ENCODE results near the gene DLG1. TPM values are rescaled to one million over a fixed set of nuclear protein-coding genes. Genes with fewer than 3 reads are reported as not detected.
"Not testable (repeated sequence)": the region's sequence is repeated elsewhere in the genome, so short reads cannot be mapped to it uniquely, and the experiment has no call there.

The DLG1 gene
- total RNA-seq, 1 donor from 2014 or later: 62.1 TPM

DNA sequence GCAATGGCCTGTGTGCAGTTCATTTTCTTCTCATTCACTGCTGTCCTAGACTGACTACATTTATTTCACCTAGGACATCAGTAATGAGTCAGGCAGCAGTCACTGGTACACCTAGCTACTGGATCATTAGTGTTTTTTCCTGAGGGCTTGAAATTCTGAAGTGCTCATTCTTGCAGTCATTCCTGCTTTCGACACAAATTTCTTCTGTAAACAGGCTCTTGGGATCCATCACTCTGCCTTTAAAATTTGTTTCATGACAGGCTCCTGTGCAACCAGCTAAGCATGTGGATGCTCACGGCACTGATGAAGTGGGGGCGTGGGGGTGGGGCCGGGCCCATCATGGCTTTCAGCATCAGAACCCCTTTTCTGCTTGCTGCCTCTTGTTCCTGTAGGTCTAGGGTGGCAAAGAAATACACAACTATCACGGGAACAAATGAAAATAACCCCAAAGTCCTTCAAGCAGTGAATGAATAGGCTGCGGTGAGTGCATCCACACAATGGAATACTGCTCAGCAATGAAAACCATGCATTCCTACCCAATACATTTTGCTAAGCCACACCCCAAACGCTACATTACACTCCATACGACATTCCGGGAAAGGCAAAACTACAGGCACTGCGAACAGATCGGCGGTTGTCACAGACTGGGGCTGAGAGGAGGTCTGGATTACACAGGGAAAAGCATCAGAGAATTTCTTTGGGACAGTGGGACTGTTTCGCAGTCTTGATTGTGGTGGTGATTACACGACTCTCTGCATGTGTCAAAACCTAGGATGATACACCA lies 259.5 kb downstream of the DLG1 start:
- Histone ChIP-seq H3K27ac (ENCODE audit: low read depth, low read length) (no peak overlapping the region), H3K9ac (ENCODE audit: low read depth in 1 of 3, low read length in 3 of 3) (peak overlapping the region in 1 of 3 donors; percentile 8), H3K27me3 (ENCODE audit: control insufficient read depth in 3 of 3, insufficient read depth in 3 of 3, low read length in 3 of 3) (peaks cover 9 to 22% (median 20%) of the 10 kb centered on the region in 3 donors), H3K36me3 (ENCODE audit: control insufficient read depth in 3 of 3, insufficient read depth in 3 of 3, low read length in 3 of 3) (peaks cover 0 to 4% (median under 1%) of the 10 kb centered on the region in 3 donors), H3K4me1 (ENCODE audit: control insufficient read depth in 3 of 3, insufficient read depth in 3 of 3, low read length in 3 of 3) (no peaks in the 10 kb centered on the region), H3K4me3 (ENCODE audit: low read length in 3 of 3) (no peak overlapping the region), H3K9me3 (ENCODE audit: control insufficient read depth in 3 of 3, low read length in 3 of 3) (no peaks in the 10 kb centered on the region)

GRCh38 chr3:197035577-197035976 lies 262.8 kb downstream of the DLG1 start:
- Histone ChIP-seq H3K27me3 (ENCODE audit: control insufficient read depth in 3 of 3, insufficient read depth in 3 of 3, low read length in 3 of 3) (peaks cover 12 to 28% (median 24%) of the 10 kb centered on the region in 3 donors), H3K4me1 (ENCODE audit: control insufficient read depth in 3 of 3, insufficient read depth in 3 of 3, low read length in 3 of 3) (peaks cover 8 to 12% (median 8%) of the 10 kb centered on the region in 3 donors), H3K9me3 (ENCODE audit: control insufficient read depth in 3 of 3, low read length in 3 of 3) (no peaks in the 10 kb centered on the region), H3K9ac (ENCODE audit: low read depth in 1 of 3, low read length in 3 of 3) (no peak overlapping the region), H3K4me3 (ENCODE audit: low read length in 3 of 3) (no peak overlapping the region), H3K27ac (ENCODE audit: low read depth, low read length) (no peak overlapping the region), H3K36me3 (ENCODE audit: control insufficient read depth in 3 of 3, insufficient read depth in 3 of 3, low read length in 3 of 3) (no peaks in the 10 kb centered on the region)

- H3K27ac ChIP-seq (ENCODE audit: low read depth, low read length); H3K4me3 ChIP-seq (ENCODE audit: low read length in 3 of 3); H3K9ac ChIP-seq (ENCODE audit: low read depth in 1 of 3, low read length in 3 of 3); H3K9me3 ChIP-seq (ENCODE audit: control insufficient read depth in 3 of 3, low read length in 3 of 3); H3K36me3 ChIP-seq (ENCODE audit: control insufficient read depth in 3 of 3, insufficient read depth in 3 of 3, low read length in 3 of 3): not testable (repeated sequence)
- peaks cover 8 to 15% (median 8%) of the 10 kb centered on the region in 3 donors for H3K4me1 ChIP-seq (ENCODE audit: control insufficient read depth in 3 of 3, insufficient read depth in 3 of 3, low read length in 3 of 3)
- peaks cover 14 to 30% (median 30%) of the 10 kb centered on the region in 3 donors for H3K27me3 ChIP-seq (ENCODE audit: control insufficient read depth in 3 of 3, insufficient read depth in 3 of 3, low read length in 3 of 3)
These were observed 263.6 kb downstream of the DLG1 start for GRCh38 chr3:197034778-197035177.

GRCh38 chr3:197033764-197034163 lies 264.6 kb downstream of the DLG1 start:
- H3K4me1 ChIP-seq (ENCODE audit: control insufficient read depth in 3 of 3, insufficient read depth in 3 of 3, low read length in 3 of 3): peaks cover 8 to 15% (median 8%) of the 10 kb centered on the region in 3 donors
- peaks cover 15 to 39% (median 35%) of the 10 kb centered on the region in 3 donors for H3K27me3 ChIP-seq (ENCODE audit: control insufficient read depth in 3 of 3, insufficient read depth in 3 of 3, low read length in 3 of 3)
- H3K27ac ChIP-seq (ENCODE audit: low read depth, low read length); H3K36me3 ChIP-seq (ENCODE audit: control insufficient read depth in 3 of 3, insufficient read depth in 3 of 3, low read length in 3 of 3); H3K9ac ChIP-seq (ENCODE audit: low read depth in 1 of 3, low read length in 3 of 3); H3K9me3 ChIP-seq (ENCODE audit: control insufficient read depth in 3 of 3, low read length in 3 of 3); H3K4me3 ChIP-seq (ENCODE audit: low read length in 3 of 3): not testable (repeated sequence)

DNA sequence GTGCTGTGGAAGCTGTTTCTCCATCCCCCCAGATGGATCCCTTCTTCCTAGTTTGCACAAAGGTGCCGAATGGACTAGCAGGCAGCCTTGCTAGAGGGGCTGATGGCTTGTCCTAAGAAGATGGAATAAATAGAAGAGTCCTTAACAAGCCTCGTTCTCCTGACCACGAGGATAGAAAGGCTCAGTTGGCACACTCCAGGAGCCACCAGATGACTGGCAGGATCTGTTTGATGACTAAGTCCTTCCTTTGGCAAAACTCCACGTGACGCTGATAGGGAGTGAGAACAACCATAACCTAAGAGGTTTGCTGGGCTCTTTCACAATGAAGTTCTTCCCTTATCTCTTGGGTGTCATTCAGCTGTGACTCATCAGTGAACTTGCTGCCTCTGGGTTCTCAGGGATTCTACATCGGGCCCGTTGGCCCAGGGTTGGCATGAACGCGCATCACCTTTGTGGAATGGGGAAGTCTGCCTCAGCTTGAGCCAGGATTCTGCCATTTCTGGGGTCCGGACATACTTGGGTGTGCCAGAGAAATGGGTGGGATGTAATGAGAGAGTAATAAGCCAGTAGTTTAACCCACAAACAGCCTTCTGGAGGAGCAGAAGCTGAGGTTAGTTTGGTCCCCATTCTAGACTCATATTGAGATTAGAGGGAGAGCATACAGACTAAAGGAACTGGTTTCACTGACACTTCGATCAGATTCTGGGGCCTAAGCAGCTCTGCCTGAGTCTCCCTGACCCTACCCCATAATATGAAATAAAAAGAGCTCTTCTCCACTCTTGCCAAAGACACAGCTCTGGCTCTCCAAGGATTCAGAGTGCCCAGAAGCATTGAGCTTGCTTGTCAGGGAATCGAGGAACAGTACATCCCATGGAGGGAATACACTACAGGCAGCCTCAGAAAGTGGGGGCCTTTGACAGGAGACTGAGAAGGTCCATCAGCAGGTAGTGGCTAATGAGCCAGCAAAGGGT lies 266.8 kb downstream of the DLG1 start:
- peaks cover 8 to 15% (median 8%) of the 10 kb centered on the region in 3 donors for H3K4me1 ChIP-seq (ENCODE audit: control insufficient read depth in 3 of 3, insufficient read depth in 3 of 3, low read length in 3 of 3)
- H3K27me3 ChIP-seq (ENCODE audit: control insufficient read depth in 3 of 3, insufficient read depth in 3 of 3, low read length in 3 of 3): peaks cover 14 to 36% (median 31%) of the 10 kb centered on the region in 3 donors
- H3K9me3 ChIP-seq (ENCODE audit: control insufficient read depth in 3 of 3, low read length in 3 of 3): no peaks in the 10 kb centered on the region
- H3K4me3 ChIP-seq (ENCODE audit: low read length in 3 of 3): no peak overlapping the region
- no peak overlapping the region for H3K9ac ChIP-seq (ENCODE audit: low read depth in 1 of 3, low read length in 3 of 3)
- H3K27ac ChIP-seq (ENCODE audit: low read depth, low read length): peak overlapping the region; percentile 15
- no peaks in the 10 kb centered on the region for H3K36me3 ChIP-seq (ENCODE audit: control insufficient read depth in 3 of 3, insufficient read depth in 3 of 3, low read length in 3 of 3)

- no peaks in the 10 kb centered on the region for H3K9me3 ChIP-seq (ENCODE audit: control insufficient read depth in 3 of 3, low read length in 3 of 3)
- H3K4me1 ChIP-seq (ENCODE audit: control insufficient read depth in 3 of 3, insufficient read depth in 3 of 3, low read length in 3 of 3): peaks cover 8 to 15% (median 8%) of the 10 kb centered on the region in 3 donors
- peak overlapping the region in 1 of 3 donors; percentile 16 for H3K9ac ChIP-seq (ENCODE audit: low read depth in 1 of 3, low read length in 3 of 3)
- H3K36me3 ChIP-seq (ENCODE audit: control insufficient read depth in 3 of 3, insufficient read depth in 3 of 3, low read length in 3 of 3): no peaks in the 10 kb centered on the region
- peak overlapping the region; percentile 15 for H3K27ac ChIP-seq (ENCODE audit: low read depth, low read length)
- H3K4me3 ChIP-seq (ENCODE audit: low read length in 3 of 3): no peak overlapping the region
- peaks cover 11 to 31% (median 26%) of the 10 kb centered on the region in 3 donors for H3K27me3 ChIP-seq (ENCODE audit: control insufficient read depth in 3 of 3, insufficient read depth in 3 of 3, low read length in 3 of 3)
These were observed 267.8 kb downstream of the DLG1 start for GRCh38 chr3:197030379-197031314.

- Histone ChIP-seq H3K9me3 (ENCODE audit: control insufficient read depth in 3 of 3, low read length in 3 of 3) (no peaks in the 10 kb centered on the region), H3K9ac (ENCODE audit: low read depth in 1 of 3, low read length in 3 of 3) (peak within 1 kb of the TSS in 2 of 3 donors; percentile 33 to 40), H3K27ac (ENCODE audit: low read depth, low read length) (peak within 1 kb of the TSS; percentile 15), H3K27me3 (ENCODE audit: control insufficient read depth in 3 of 3, insufficient read depth in 3 of 3, low read length in 3 of 3) (peaks cover 12 to 27% (median 18%) of the 10 kb centered on the region in 3 donors), H3K4me1 (ENCODE audit: control insufficient read depth in 3 of 3, insufficient read depth in 3 of 3, low read length in 3 of 3) (peaks cover 8 to 15% (median 8%) of the 10 kb centered on the region in 3 donors), H3K36me3 (ENCODE audit: control insufficient read depth in 3 of 3, insufficient read depth in 3 of 3, low read length in 3 of 3) (no peaks in the 10 kb centered on the region), H3K4me3 (ENCODE audit: low read length in 3 of 3) (peak within 1 kb of the TSS; percentile 33 to 56 (median 52))
These were observed 268.8 kb downstream of the DLG1 start, which contains the start of gene MELTF for GRCh38 chr3:197029511-197030167. TSS of gene MELTF (minus strand) at chr3:197029817. CDS start at chr3:197029702, 115 bp downstream.

- Histone ChIP-seq H3K36me3 (ENCODE audit: control insufficient read depth in 3 of 3, insufficient read depth in 3 of 3, low read length in 3 of 3) (no peaks in the 10 kb centered on the region), H3K4me1 (ENCODE audit: control insufficient read depth in 3 of 3, insufficient read depth in 3 of 3, low read length in 3 of 3) (peaks cover 8 to 15% (median 8%) of the 10 kb centered on the region in 3 donors), H3K9me3 (ENCODE audit: control insufficient read depth in 3 of 3, low read length in 3 of 3) (no peaks in the 10 kb centered on the region), H3K4me3 (ENCODE audit: low read length in 3 of 3) (peak overlapping the region in 1 of 3 donors; percentile 45), H3K27ac (ENCODE audit: low read depth, low read length) (no peak overlapping the region), H3K27me3 (ENCODE audit: control insufficient read depth in 3 of 3, insufficient read depth in 3 of 3, low read length in 3 of 3) (peaks cover 18 to 31% (median 22%) of the 10 kb centered on the region in 3 donors), H3K9ac (ENCODE audit: low read depth in 1 of 3, low read length in 3 of 3) (peak overlapping the region in 1 of 3 donors; percentile 40)
These were observed 269.5 kb downstream of the DLG1 start for GRCh38 chr3:197028728-197029510.
